ENCODE data around the gene PDXK.

PDXK gene

DNA sequence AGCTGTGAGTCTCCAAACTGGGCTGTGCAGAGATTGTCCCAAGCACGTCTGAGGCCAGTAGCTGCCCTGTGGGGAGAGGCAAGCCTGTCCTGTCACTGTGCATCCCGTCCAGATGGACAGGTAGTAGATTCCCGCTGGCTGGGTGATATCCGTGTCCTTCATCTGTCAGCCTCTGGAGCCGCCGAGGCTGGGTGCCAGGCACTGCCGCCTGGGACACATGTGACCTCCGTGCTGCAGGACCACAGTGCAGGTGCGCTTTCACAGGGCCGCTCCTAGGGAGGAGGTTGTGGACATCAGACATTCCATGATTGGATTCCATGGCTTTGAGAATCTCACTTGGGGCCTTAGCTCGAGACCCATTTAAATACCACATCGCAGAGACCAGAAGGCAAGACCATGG, 4.7 kb downstream of the PDXK start:
- no peak for DNase-seq (ENCODE audit: low read depth in 1 of 2, low spot score in 1 of 2)

DNA sequence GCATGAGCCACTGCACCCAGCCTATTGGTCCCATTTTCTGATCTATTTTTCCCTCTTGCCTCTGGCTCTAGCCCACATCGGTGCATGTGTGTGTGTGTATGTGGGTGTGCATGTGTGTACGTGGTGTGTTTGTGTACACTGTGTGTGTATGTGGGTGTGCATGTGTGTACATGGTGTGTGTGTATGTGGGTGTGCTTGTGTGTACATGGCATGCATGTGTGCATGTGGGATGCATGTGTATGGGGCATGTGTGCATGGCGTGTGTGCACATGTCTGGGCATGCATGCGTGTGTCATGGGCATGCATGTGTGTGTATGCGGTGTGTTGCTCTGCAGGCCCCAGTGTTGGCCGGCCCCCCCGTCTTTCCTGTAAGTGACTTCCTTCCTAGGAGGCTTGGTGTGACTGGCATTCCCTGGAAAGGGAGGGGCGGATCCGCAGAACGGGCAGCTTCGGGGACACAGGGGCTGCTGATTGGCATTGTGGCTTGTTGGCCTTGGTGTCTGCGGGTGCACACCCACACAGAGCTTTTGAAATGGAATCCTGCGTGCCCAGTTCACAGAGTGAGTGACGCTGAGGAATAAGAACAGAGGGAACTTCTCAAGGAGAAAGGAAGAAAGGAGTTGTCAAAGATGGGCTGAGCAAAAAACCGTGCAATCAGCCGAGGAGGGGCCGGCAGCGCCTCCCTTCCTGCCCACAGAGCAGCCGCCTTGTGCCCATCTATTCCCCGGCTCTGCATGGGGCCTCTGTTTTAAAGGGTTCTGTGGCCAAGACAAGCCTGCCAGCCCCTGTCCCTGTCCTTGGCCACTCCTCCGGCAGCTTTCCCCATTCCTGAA, 8.0 kb downstream of the PDXK start:
- no peak for DNase-seq (ENCODE audit: low read depth in 1 of 2, low spot score in 1 of 2)

DNA sequence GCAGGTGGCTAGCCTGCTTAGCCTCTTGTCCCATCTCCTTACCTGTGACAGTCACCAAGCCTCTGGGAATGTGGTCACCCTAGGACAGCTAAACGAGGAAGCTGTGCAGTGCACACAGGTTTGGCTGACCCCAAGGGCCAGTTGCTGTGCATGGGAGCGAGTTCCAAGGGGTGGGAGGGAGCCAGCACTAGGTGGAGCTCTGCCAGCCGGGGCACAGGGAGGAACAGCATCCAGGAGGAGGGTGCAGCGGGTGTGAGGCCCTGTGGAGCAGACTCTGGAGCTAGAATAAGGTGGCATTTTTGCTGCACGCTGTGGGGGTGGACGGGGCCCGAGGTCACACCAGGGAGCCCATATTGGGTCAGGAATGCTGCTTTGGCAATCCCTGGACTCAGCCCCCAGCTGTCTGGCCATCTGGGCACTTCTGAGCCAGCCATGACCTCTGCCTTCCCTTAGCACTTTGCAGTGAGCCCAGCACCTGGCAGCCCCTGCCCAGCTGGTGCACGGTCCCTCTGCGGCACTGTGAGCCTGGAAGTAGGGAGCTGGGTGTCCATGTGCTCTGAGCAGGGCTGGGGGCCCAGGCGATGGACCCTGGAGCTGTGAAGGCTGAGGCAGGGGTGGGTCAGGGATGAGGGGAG, 8.7 kb downstream of the PDXK start:
- DNase-seq (ENCODE audit: low read depth in 1 of 2, low spot score in 1 of 2) = no peak

DNA sequence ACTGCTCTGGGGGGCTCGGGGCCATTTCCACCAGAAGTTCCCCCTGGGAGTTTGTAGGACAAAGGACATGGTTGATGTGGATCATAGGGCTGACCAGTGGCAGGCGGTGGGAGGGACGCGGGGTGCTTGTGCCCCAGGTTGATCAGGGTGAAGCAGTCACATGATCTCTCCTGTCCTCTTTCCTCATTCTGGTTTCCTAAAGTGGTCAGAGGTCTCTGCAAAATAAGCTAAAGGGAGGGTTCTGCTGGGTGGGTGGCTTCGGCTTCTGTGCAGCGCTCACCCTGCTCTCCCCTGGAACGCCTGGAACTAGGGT, 9.2 kb downstream of the PDXK start:
- DNase-seq (ENCODE audit: low read depth in 1 of 2, low spot score in 1 of 2) = no peak

DNA sequence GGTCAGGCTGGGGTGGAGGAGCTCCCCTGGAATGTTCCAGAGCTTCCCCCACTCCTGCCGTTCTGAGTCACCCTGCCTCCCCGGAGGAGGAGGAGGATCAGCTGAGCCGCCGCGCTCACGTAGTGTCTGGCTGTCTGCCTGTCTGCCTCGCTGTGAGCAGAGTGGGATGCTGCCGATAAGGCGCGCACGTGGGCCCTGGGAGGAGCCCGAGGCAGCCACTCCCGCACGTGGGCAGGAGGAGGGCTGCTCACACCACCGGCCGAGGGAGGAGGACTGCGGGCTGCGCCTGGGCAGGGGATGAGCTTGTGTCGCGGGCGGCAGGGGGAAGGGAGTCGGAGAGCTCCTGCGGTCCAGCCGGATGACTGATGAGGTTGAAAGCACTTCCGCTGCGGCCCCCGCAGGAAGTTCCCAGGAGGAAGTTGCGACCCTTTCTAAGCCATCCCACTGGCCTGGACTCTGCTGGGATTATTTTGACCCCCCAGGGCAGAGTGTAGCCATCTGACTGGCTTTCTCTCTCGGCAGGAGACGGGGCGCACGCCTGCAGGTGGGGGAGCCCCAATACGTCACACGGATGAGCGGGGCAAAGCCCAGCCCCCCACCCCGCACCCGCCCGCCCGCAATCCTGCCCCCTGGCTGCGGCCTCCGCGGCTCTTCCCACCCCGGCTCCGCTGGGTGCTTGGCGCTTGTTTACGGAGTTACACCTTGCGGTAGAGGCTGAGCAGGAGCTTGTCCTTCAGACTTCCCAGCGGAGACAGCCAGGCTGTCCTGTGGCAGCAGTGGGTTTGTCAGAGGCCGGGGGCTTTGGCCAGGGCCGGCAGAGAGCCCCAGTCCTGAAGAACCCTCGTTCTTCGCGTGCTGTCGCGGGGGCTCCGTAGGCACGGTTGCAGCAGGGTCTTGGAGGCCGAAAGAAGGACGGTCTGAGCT, 9.8 kb downstream of the PDXK start:
- DNase-seq (ENCODE audit: low read depth in 1 of 2, low spot score in 1 of 2) = peak; percentile 53 to 73

DNA sequence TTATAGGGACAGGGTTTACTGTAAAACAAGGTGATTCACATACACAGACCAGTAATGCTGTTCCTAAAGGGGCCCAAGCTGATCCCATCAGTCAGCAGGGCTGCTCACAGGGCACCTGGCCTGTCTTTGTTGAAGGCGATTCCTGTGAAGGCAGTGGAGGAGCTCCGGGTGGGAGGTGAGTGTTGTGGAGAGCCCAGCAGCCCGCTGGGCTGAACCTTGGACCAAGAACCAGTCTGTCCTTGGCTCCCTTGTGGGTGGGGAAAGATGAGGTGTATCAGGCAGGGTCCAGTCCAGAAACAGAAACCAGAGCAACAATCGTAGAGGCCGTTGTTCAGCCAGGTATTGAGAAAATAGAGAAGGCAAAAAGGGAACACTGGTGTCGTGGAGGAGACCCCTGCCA, 12.5 kb downstream of the PDXK start:
- no peak for DNase-seq (ENCODE audit: low read depth in 1 of 2, low spot score in 1 of 2)

DNA sequence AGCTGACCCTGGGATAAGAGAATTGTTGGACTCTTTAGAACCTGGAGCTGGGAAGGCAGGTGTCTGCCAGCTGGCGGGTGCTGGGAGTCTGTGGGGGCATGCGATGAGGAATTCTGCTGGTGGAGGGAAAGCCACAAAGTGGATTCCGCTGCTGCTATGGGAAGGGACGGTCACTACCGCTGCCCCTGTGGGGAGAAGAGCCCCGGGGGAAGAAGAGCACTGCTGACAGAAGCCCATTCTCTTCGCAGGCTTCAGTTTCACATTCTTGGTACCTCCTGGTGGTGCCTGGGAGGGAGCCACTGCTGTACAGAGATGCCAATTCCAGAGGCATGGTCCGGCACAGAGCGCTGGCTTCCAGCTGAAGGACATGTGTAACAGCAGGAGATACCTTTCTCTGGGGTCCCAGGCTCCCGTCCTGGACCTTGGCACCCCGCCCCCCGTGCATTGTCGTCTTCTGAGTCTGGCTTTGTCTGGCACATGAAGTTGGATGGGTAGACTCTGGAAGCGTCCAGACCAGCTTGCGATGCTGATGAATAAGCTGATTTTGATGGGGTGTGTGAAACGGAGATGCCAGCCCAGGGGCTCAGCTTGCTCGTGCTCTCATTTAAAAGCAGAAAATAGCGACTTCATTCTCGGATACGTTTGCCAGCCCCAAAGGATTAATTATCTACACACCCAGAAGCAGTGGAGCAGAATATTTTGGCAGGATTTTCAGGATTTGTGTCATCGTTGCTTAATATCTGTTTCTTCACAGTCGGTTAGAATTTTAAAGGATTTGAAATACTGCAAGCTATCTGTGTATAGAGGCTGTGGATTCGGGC, 13.2 kb downstream of the PDXK start:
- no peak for DNase-seq (ENCODE audit: low read depth in 1 of 2, low spot score in 1 of 2)

DNA sequence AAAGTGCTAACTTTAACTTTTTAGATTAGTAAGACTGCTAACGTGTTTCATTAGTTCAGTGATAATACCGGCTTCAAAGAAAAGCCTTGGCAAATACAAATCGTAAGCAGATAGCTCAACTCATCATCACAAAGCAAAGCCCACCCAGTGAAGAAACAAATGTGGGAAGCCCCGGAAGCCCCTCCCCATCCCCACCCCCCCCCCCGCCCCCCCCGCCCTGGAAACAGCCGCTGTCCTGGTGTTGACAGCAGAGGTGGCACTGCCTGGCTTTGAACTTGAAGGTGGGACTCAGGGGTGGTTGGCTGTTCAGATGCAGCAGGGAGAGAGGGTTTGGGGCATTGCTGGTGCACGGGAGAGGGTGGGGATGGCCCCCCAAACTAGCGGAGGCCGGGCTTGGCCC, 14.1 kb downstream of the PDXK start:
- DNase-seq (ENCODE audit: low read depth in 1 of 2, low spot score in 1 of 2) = no peak

DNA sequence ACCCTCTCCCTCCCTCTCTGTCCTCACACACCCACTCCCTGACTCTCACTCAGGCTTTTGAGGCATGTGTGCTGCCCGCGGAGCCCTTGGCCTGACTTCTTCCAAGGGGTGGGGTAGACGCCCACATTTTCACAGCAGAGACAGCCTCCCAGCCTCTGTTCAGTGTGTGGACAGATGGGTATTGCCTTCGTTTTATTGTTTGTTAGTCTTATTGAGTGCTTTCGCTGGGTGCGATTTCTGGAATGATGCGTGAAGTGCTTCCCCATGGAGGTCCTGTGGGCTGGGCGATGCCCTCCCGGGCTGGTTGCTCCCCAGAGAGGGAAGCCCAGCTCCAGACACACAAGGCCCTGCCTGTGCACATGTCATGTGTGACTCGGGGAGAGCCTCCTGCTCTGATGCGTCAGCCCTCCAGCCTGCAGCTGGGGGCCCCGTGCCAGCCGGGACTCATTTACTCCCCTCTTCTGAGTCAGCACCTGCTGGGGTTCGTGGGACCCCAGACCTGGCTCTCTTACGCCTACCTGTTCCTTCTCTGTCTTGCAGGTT, 14.7 kb downstream of the PDXK start:
- DNase-seq (ENCODE audit: low read depth in 1 of 2, low spot score in 1 of 2) = no peak

DNA sequence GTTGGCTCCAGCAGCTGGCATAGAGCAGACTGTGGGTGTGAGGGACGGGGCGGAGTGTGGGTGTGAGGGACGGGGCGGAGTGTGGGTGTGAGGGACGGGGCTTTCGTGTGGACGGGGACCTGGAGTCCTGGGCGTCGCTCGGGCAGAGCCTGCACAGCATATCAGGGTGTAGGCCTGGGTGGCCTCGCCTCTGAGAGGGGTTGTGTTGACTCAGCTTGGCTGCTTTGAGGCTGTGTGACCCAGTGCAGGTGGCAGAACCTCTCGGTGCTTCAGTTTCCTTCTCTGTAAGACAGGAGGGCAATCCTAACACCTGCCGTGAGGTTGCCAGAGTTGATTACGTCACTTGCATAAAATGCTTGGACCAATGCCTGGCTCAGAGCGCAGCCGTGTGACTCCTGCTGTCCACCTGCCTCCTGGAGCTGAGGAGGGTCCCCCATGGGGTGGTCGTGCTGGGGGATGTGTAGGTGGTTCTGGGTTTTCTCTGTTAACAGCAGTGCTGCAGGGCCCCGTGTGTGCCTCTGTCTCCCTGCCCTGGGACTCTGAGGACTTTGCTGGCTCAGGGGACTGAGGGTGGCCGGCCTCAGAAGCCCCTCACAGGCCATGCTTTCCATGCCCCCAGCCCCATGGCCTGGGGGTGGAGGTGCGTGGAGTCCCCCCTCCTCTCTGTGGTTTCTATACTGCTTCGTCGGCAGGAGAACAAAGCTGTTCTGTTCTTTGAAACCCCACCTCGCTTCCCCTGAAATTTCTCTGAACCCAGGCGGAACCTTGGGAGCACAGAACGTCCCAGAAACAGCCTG, 15.4 kb downstream of the PDXK start:
- no peak for DNase-seq (ENCODE audit: low read depth in 1 of 2, low spot score in 1 of 2)

DNA sequence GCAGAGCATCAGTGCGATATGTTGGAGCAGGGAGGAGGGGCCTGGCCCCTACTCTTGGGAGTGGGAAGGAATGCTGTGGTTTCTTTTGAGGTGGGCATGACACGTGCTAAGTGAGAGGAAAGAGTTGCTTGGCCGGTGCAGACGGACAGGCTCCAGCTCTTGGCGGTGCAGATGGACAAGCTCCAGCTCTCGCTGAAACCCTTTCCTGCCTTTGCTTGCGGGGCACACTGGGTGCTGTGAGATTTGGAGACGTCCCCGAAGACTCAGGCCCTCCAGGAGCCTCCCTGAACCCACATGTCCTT, 15.9 kb downstream of the PDXK start:
- no peak for DNase-seq (ENCODE audit: low read depth in 1 of 2, low spot score in 1 of 2)

DNA sequence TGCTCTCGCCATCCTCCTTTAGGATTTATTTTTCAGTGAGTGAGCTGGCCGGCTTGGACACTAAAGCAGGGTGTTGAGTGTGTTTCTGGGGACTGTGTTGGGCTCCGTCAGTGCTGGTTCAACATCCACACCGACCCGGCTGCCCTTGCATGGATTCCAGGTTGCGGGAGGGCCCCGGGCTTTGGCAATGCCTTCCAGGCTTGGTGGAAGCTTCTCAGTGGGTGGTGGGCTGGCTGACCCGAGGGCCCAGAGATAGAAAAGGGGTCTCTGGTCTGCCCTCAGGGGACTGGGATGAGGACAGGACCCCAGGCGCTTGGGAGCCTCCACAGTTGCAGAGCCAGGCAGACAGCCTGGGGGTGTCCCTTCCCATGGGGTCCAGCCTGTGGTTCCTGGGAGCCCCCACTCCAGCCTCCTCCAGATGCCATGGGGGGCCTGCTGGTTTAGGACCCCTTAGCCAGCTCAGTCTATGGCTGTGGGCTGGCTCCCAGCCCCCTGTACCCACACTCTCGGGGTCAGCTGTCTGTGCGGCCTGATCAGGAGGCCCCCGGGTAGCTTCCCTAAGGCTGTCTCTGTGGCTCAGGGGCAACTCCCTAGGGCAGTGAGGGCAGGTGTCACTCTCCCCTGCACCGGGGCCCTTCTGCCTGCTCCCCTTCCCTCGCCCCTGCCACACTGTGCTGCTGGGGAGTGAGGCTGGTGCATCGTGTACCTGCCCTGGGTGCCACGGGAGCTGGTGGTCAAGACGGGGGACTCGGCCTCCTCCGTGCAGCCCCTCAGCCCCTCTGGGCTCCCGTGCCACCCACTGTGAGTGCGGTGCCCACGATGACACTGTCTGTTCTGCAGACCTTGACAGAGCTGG, 16.5 kb downstream of the PDXK start:
- DNase-seq (ENCODE audit: low read depth in 1 of 2, low spot score in 1 of 2) = no peak

DNA sequence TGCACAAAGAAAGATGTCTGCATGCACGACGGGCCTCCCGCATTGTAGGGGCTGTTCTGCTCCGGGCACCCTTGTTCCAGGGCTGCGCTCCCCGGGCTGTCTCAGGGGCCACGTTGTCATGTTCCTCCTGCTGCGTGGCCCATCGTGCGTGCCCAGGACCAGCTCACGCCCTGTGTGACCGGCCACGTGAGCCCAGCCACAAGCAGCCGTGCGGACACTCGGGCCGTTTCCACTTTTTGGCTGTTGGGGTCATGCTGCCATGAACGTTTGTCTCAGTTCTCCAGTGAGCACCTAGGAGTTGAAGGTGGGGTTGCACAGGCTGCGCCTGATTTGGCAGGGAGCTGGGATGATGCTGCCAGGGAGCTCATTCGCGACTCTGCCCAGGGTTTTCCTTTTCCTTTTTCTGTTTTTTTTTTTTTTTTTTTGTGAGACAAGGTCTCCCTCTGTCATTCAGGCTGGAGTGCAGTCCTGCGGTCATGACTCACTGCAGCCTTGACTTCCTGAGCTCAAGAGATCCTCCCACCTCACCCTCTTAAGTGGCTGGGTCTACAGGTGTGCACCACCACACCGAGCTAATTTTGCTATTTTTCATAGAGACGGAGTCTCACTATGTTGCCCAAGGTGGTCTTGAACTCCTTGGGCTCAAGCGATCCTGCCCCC, 17.4 kb downstream of the PDXK start:
- DNase-seq (ENCODE audit: low read depth in 1 of 2, low spot score in 1 of 2) = no peak

DNA sequence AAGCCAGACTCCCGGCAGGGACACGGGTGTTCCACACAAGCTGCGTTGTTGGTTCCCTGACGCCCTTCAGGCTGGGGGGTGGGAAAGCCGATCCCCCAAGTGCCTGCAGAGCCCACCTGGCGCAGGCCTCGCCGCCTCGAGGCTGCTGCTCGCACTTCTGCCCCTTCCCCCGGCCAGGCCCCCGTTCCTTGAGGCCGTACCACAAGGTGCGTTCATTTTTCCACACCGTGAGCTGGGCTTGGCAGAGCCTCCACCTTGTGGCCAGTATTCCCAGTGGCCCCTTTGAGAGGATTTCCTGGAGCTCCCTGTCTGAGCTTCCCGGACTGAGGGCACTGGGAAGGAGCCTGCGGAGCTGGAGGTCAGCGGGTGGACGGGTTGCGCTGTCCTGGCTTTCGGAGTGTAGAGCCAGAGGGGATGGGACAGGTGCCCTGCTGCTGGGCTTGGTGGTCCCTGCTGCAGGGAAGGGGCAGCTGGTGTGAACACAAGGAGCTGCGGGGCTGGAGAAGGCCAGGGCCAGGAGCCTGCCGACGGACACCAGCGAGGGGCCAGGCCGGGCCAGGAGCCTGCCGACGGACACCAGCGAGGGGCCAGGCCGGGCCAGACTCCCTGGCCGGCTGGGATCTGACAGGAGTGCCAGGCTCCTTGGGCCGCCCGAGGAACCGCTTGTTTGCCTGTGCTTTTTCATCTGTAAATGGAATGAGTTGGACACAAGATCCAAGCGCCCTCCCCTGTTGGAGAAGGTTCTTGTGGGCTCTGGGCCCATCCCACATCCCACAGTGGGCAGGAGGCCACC, 18.4 kb downstream of the PDXK start:
- DNase-seq (ENCODE audit: low read depth in 1 of 2, low spot score in 1 of 2) = no peak

DNA sequence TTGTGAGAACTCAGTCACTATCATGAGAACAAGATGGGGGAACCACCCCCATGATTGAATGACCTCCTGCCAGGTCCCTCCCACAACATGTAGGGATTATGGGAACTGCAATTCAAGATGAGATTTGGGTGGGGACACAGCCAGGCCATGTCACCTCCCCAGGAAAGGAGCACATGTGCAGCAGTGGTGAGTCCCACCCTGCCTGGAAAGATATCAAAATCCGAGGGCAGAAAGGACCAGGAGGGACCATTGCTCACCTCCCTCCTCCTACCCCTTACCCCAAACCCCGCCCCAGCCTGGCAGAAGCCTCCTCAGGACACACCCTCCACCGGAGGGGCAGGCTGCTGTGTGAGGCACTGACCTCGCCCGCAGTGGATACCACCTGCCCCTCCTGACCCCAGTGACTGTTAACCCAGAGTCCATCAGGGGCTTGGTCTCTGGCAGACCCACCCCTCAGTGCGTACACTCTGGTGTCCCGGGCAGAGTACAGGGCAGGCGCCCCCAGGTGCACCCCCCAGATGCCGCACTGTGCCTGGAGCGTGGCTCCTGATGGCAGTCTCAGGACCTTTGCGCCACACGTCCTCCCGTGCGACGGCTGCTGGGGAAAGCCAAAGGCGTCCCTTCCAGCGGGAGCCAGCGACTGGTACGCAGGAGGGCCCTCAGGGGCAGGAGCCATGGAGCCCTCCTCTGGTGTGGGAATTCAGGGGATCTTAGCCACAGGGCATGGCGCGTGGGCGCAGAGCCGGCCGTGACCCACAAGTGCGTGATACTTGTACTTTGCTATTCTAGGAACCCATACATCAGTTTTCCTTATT, 20.9 kb downstream of the PDXK start:
- DNase-seq (ENCODE audit: low read depth in 1 of 2, low spot score in 1 of 2) = no peak

DNA sequence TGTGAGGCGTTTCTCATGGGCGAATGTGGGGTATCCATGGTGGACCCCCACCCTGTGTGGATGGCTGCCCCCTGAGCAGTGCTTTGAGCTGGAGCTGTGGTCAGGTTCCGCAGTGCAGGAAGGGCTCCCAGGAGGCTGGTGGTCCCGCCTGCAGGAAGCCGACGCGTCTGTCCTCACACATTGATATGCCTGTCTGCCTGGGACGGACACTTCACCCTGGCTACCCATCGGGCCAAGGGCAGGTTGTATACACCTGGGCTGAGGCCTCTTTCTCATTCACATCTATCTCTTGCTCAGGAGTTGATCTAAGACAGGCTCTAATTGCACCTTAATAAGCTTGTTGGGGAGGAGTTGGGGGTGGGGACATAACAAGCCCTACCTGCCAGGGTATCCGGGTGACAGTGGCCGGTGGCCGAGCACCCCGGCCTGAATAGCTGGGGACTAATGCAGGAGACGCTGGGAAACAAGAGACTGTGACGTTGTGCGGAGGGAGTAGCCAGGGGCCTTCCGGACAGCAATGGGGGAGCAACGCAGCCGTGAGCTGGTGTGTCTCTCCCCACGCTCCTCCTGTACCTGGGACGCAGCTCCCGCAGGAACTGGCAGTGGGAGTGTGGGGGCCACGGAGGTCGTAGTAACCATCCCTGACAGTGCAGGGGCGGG, 21.7 kb downstream of the PDXK start:
- DNase-seq (ENCODE audit: low read depth in 1 of 2, low spot score in 1 of 2) = no peak
